Lung (tissue), 12 donors: ENCODE data around the gene SURF4. TPM values are rescaled to one million over a fixed set of nuclear protein-coding genes. Genes with fewer than 3 reads are reported as not detected.

Experiments
- ATAC-seq: fragments of 200-7000 bp; cut with Tn5 transposase; one replicate; pipeline ENCODE4 v1.9.1; 2020; ENCODE audit warnings: moderate number of reproducible peaks; ENCODE audit not compliant: insufficient read depth, low FRiP score
- DNase-seq, 3 donors: peaks; one replicate each; pipeline ENCODE4 v3.0.0-alpha.2; 2013 to 2017
- H3K27ac ChIP-seq, 2 donors: one replicate each; pipeline ENCODE4 v1.5.1; 2013; ENCODE audit warnings: mild to moderate bottlenecking in 2 of 2, moderate library complexity in 2 of 2, control low read depth in 1 of 2, inconsistent platforms in 1 of 2, low read depth in 1 of 2, low read length in 1 of 2
- H3K27me3 ChIP-seq, 3 donors: one replicate each; pipeline ENCODE4 v1.5.1; 2013; ENCODE audit warnings: low read length in 2 of 3; ENCODE audit not compliant: control insufficient read depth in 3 of 3, insufficient read depth in 3 of 3
- H3K36me3 ChIP-seq, 4 donors: one replicate each; pipeline ENCODE4 v1.5.1; 2013; ENCODE audit warnings: low read length in 4 of 4, mild to moderate bottlenecking in 1 of 4, moderate library complexity in 1 of 4; ENCODE audit not compliant: control insufficient read depth in 4 of 4, insufficient read depth in 4 of 4
- H3K4me1 ChIP-seq, 5 donors: one replicate each; pipeline ENCODE4 v1.5.1; 2013; ENCODE audit warnings: low read length in 5 of 5, mild to moderate bottlenecking in 2 of 5, moderate library complexity in 1 of 5; ENCODE audit not compliant: control insufficient read depth in 5 of 5, insufficient read depth in 5 of 5
- H3K4me3 ChIP-seq: one replicate; pipeline ENCODE4 v1.5.1; 2013; ENCODE audit warnings: mild to moderate bottlenecking, control low read depth, moderate library complexity
- H3K9ac ChIP-seq, 2 donors: one replicate each; pipeline ENCODE4 v1.5.1; 2013; ENCODE audit warnings: low read length in 2 of 2, control low read depth in 1 of 2; ENCODE audit not compliant: insufficient read depth in 1 of 2
- H3K9me3 ChIP-seq, 4 donors: one replicate each; pipeline ENCODE4 v1.5.1; 2013; ENCODE audit warnings: low read length in 3 of 4, mild to moderate bottlenecking in 1 of 4, moderate library complexity in 1 of 4; ENCODE audit not compliant: control insufficient read depth in 4 of 4, insufficient read depth in 3 of 4
- WGBS, 2 donors: extraction: QIAGEN DNeasy Blood & Tissue Kit; methylation state at CpG; one replicate each; pipeline ENCODE4 v1.1.7; 2013; 5-methylcytosine and 5-hydroxymethylcytosine counted together
- polyA plus RNA-seq, 2 donors: library from polyadenylated mRNA; stranded (reverse); fragments of 200-250 nt; gene quantifications; one replicate each; pipeline ENCODE4 v1.2.1, GENCODE V29; 2013
- total RNA-seq, 2 donors: library from RNA; depleted of rRNA in 1 of 2; stranded (reverse); fragments of >200 nt in 1 of 2; gene quantifications; one replicate each; pipeline ENCODE4 v1.2.1, GENCODE V29; 2014 to 2021
- TF ChIP-seq, protein P1 (sequence below): IDR thresholded peaks from 2 replicates; pipeline ENCODE4 v1.5.1; 2012; ENCODE audit warnings: mild to moderate bottlenecking; ENCODE audit errors: control extremely low read depth, extremely low read depth
- donor health status: control.
- donor health status: control.
- donor health status: Bipolar disorder and iron deficiency.
- donor health status: healthy.
- donor health status: DM: yes; HTN: yes; CAD: no.

The SURF4 gene
- total and polyA plus RNA-seq, 4 donors, result 87.4 to 222 (median 174) TPM

DNA sequence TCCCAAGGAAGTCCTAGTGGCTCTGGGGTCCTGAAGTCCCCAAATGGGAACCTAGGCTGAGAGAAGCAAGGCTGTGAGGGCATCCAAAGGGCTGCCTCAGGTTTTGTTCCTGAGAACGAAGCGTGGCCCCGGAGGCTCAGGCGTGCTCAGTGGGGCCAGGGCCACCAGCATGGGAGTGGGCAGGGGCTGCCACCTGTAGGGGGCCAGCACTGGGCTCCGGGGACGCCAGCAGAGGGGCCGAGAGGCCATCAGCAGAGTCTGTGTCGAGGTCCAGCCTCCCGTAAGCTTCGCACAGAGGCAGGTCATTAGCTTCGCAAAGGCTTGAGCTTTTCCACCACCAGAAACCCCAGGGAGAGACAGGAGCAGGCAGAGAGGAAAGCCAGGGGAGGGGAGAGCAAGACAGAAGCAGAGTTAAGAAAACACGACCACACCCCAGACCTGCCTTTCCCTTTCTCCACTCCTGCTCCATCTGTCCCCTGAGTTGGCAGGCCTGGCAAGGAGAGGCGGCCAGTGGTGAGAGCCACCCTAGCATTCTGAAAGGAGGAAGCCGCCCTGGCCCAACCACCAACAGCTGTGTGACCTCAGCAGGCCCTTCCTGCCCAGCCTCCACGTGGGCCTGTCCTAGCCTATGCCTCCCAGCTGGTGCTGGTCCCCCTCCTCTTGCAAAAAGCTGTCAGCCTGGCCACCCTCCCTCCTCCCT lies 34.3 kb downstream of the SURF4 start:
- 74 to 82% methylated on average over 15 of the region's 15 CpGs for WGBS, 2 donors
- no peaks in the 10 kb centered on the region for H3K27me3 ChIP-seq
- TF ChIP-seq, protein P1, sequence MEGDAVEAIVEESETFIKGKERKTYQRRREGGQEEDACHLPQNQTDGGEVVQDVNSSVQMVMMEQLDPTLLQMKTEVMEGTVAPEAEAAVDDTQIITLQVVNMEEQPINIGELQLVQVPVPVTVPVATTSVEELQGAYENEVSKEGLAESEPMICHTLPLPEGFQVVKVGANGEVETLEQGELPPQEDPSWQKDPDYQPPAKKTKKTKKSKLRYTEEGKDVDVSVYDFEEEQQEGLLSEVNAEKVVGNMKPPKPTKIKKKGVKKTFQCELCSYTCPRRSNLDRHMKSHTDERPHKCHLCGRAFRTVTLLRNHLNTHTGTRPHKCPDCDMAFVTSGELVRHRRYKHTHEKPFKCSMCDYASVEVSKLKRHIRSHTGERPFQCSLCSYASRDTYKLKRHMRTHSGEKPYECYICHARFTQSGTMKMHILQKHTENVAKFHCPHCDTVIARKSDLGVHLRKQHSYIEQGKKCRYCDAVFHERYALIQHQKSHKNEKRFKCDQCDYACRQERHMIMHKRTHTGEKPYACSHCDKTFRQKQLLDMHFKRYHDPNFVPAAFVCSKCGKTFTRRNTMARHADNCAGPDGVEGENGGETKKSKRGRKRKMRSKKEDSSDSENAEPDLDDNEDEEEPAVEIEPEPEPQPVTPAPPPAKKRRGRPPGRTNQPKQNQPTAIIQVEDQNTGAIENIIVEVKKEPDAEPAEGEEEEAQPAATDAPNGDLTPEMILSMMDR, result no peak
- H3K27ac ChIP-seq, result peak overlapping the region in 1 of 2 donors; percentile 23
- no peak for DNase-seq
- H3K36me3 ChIP-seq, result peaks cover 0 to 56% (median 37%) of the 10 kb centered on the region in 4 donors
- H3K4me1 ChIP-seq, result peaks cover 0 to 8% (median 4%) of the 10 kb centered on the region in 5 donors
- peak; percentile 66 for ATAC-seq
- no peak overlapping the region for H3K4me3 ChIP-seq
- no peak overlapping the region for H3K9ac ChIP-seq
- H3K9me3 ChIP-seq, result no peaks in the 10 kb centered on the region

DNA sequence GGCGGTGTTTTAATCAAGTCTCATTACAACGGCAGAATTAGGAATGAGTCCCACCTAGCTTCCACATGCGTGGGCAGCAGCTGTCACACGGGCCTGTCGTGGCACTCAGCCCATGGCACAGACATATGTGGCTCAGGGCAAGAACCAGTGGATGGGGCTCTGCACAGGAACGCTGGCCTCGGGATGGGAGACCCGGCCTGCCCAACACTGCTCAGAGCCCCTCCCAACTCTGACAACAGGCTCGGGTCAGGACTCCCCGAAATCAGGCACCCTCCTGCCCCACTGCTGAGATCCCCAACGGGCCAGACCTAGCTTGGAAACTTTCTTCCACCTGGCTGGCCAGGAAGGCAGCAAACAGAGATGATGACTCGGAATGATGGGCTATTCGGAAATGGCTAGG lies 34.9 kb downstream of the SURF4 start:
- no peaks in the 10 kb centered on the region for H3K9me3 ChIP-seq
- TF ChIP-seq, protein P1, result no peak
- H3K9ac ChIP-seq, result no peak overlapping the region
- 75 to 85% methylated on average over 12 to 13 of the region's 13 CpGs for WGBS, 2 donors
- no peak overlapping the region for H3K27ac ChIP-seq
- DNase-seq, result no peak
- H3K27me3 ChIP-seq, result no peaks in the 10 kb centered on the region
- peaks cover 0 to 5% (median 0%) of the 10 kb centered on the region in 5 donors for H3K4me1 ChIP-seq
- no peak for ATAC-seq
- peaks cover 0 to 55% (median 36%) of the 10 kb centered on the region in 4 donors for H3K36me3 ChIP-seq
- H3K4me3 ChIP-seq, result no peak overlapping the region

DNA sequence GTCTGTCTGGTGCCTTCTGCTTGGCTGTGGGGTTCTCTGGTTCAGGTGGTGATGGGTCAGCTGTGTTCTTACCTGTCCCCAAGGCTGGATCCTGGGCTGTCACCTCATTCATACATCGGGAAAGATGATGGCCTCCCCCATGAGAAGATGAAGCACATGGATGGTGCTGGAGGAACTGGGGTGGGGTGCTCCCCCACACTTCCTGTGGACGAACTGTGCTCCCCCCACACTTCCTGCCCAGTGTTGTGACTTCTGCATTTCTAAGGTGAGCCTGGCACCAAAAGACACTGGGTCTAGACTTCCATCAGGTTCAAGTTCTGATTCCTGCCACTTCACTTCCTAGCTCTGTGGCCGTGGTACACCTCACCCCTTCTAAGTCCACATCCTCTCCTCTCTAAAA lies 35.6 kb downstream of the SURF4 start:
- TF ChIP-seq, protein P1, result no peak
- Histone ChIP-seq H3K9me3 (no peaks in the 10 kb centered on the region), H3K27me3 (no peaks in the 10 kb centered on the region), H3K9ac (no peak overlapping the region), H3K36me3 (peaks cover 0 to 49% (median 31%) of the 10 kb centered on the region in 4 donors), H3K27ac (peak overlapping the region in 1 of 2 donors; percentile 17), H3K4me3 (no peak overlapping the region), H3K4me1 (peaks cover 0 to 6% (median 0%) of the 10 kb centered on the region in 5 donors)
- DNase-seq, result no peak
- no peak for ATAC-seq
- 31 to 42% methylated on average over 3 of the region's 3 CpGs for WGBS, 2 donors

DNA sequence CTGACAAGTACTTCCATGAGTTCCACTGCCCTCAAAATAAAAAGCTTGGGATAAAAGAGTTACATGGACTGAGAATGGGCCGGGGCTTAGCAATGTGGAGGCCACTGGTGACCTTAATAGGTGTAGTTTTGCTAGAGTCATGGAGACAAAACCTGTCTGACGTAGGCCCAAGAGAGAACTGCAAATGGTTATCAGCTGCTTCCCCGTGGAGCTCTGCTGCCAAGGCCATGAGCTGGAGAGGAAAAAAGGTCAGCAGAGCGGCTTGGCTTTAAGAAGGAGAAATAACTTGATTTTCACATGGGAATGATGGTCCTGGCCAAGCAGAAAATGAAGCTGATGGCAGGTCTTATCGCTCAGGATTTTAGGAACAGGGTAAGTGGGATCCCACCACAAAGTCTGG lies 36.2 kb downstream of the SURF4 start:
- WGBS, 2 donors, result 80 to 81% methylated on average over 5 of the region's 5 CpGs
- no peak for ATAC-seq
- H3K9me3 ChIP-seq, result no peaks in the 10 kb centered on the region
- H3K4me3 ChIP-seq, result no peak overlapping the region
- no peak overlapping the region for H3K27ac ChIP-seq
- DNase-seq, result no peak
- H3K27me3 ChIP-seq, result no peaks in the 10 kb centered on the region
- TF ChIP-seq, protein P1, result no peak
- peaks cover 0 to 43% (median 28%) of the 10 kb centered on the region in 4 donors for H3K36me3 ChIP-seq
- H3K9ac ChIP-seq, result no peak overlapping the region
- H3K4me1 ChIP-seq, result peaks cover 0 to 12% (median 3%) of the 10 kb centered on the region in 5 donors
